Measurements from ENCODE around the gene DOCK3. TPM values are rescaled to one million over a fixed set of nuclear protein-coding genes. Genes with fewer than 3 reads are reported as not detected.
"Not testable (repeated sequence)": the region's sequence is repeated elsewhere in the genome, so short reads cannot be mapped to it uniquely, and the experiment has no call there.

Gene DOCK3
- polyA plus RNA-seq, 1 donor = 0.81 TPM

GRCh38 chr3:51295625-51296024 lies 620.9 kb downstream of the DOCK3 start:
- Histone ChIP-seq H3K9me3 (ENCODE audit: control insufficient read depth, low read depth, low read length) (peaks cover 1% of the 10 kb centered on the region), H3K36me3 (ENCODE audit: control insufficient read depth, insufficient read depth, low read length) (no peaks in the 10 kb centered on the region), H3K4me1 (ENCODE audit: control insufficient read depth, insufficient read depth, low read length) (no peaks in the 10 kb centered on the region), H3K4me3 (ENCODE audit: low read length) (no peak overlapping the region), H3K27me3 (ENCODE audit: control insufficient read depth, insufficient read depth, low read length) (no peaks in the 10 kb centered on the region), H3K27ac (ENCODE audit: low read length) (no peak overlapping the region)
- DNase-seq = no peak
- WGBS (ENCODE audit: insufficient coverage, low lambda C conversion rate) = no CpG with 5 or more reads among the region's 2 CpGs

- Histone ChIP-seq H3K27ac (ENCODE audit: low read length) (no peak overlapping the region), H3K27me3 (ENCODE audit: control insufficient read depth, insufficient read depth, low read length) (no peaks in the 10 kb centered on the region), H3K36me3 (ENCODE audit: control insufficient read depth, insufficient read depth, low read length) (no peaks in the 10 kb centered on the region), H3K4me1 (ENCODE audit: control insufficient read depth, insufficient read depth, low read length) (no peaks in the 10 kb centered on the region), H3K4me3 (ENCODE audit: low read length) (no peak overlapping the region), H3K9me3 (ENCODE audit: control insufficient read depth, low read depth, low read length) (no peaks in the 10 kb centered on the region)
- no peak for DNase-seq
Observed at GRCh38 chr3:51297333-51297732, 622.6 kb downstream of the DOCK3 start.

- Histone ChIP-seq H3K36me3 (ENCODE audit: control insufficient read depth, insufficient read depth, low read length) (no peaks in the 10 kb centered on the region), H3K4me1 (ENCODE audit: control insufficient read depth, insufficient read depth, low read length) (no peaks in the 10 kb centered on the region), H3K27me3 (ENCODE audit: control insufficient read depth, insufficient read depth, low read length) (no peaks in the 10 kb centered on the region), H3K9me3 (ENCODE audit: control insufficient read depth, low read depth, low read length) (no peaks in the 10 kb centered on the region), H3K27ac (ENCODE audit: low read length) (no peak overlapping the region), H3K4me3 (ENCODE audit: low read length) (no peak overlapping the region)
- DNase-seq = no peak
- WGBS (ENCODE audit: insufficient coverage, low lambda C conversion rate) = no CpG with 5 or more reads among the region's 4 CpGs
Observed at GRCh38 chr3:51304230-51304629, 629.5 kb downstream of the DOCK3 start.

GRCh38 chr3:51306093-51306492 lies 631.4 kb downstream of the DOCK3 start:
- no peaks in the 10 kb centered on the region for H3K9me3 ChIP-seq (ENCODE audit: control insufficient read depth, low read depth, low read length)
- no peaks in the 10 kb centered on the region for H3K4me1 ChIP-seq (ENCODE audit: control insufficient read depth, insufficient read depth, low read length)
- H3K27ac ChIP-seq (ENCODE audit: low read length) = no peak overlapping the region
- no peak for DNase-seq
- H3K27me3 ChIP-seq (ENCODE audit: control insufficient read depth, insufficient read depth, low read length) = no peaks in the 10 kb centered on the region
- WGBS (ENCODE audit: insufficient coverage, low lambda C conversion rate) = 100% methylated on average over 1 of the region's 1 CpG
- no peaks in the 10 kb centered on the region for H3K36me3 ChIP-seq (ENCODE audit: control insufficient read depth, insufficient read depth, low read length)
- no peak overlapping the region for H3K4me3 ChIP-seq (ENCODE audit: low read length)

GRCh38 chr3:51307458-51307857 lies 632.7 kb downstream of the DOCK3 start:
- 86% methylated on average over 1 of the region's 2 CpGs for WGBS (ENCODE audit: insufficient coverage, low lambda C conversion rate)
- DNase-seq = no peak
- Histone ChIP-seq H3K4me1 (ENCODE audit: control insufficient read depth, insufficient read depth, low read length) (no peaks in the 10 kb centered on the region), H3K27me3 (ENCODE audit: control insufficient read depth, insufficient read depth, low read length) (no peaks in the 10 kb centered on the region), H3K9me3 (ENCODE audit: control insufficient read depth, low read depth, low read length) (no peaks in the 10 kb centered on the region), H3K4me3 (ENCODE audit: low read length) (no peak overlapping the region), H3K27ac (ENCODE audit: low read length) (no peak overlapping the region), H3K36me3 (ENCODE audit: control insufficient read depth, insufficient read depth, low read length) (no peaks in the 10 kb centered on the region)

GRCh38 chr3:51307945-51308607 lies 633.3 kb downstream of the DOCK3 start:
- WGBS (ENCODE audit: insufficient coverage, low lambda C conversion rate) = no CpG with 5 or more reads among the region's 5 CpGs
- H3K27ac ChIP-seq (ENCODE audit: low read length); H3K9me3 ChIP-seq (ENCODE audit: control insufficient read depth, low read depth, low read length); H3K4me3 ChIP-seq (ENCODE audit: low read length); H3K36me3 ChIP-seq (ENCODE audit: control insufficient read depth, insufficient read depth, low read length); H3K27me3 ChIP-seq (ENCODE audit: control insufficient read depth, insufficient read depth, low read length); DNase-seq; H3K4me1 ChIP-seq (ENCODE audit: control insufficient read depth, insufficient read depth, low read length): not testable (repeated sequence)

- no peaks in the 10 kb centered on the region for H3K36me3 ChIP-seq (ENCODE audit: control insufficient read depth, insufficient read depth, low read length)
- H3K4me1 ChIP-seq (ENCODE audit: control insufficient read depth, insufficient read depth, low read length) = no peaks in the 10 kb centered on the region
- H3K4me3 ChIP-seq (ENCODE audit: low read length) = no peak overlapping the region
- no peaks in the 10 kb centered on the region for H3K9me3 ChIP-seq (ENCODE audit: control insufficient read depth, low read depth, low read length)
- peaks cover 3% of the 10 kb centered on the region for H3K27me3 ChIP-seq (ENCODE audit: control insufficient read depth, insufficient read depth, low read length)
- H3K27ac ChIP-seq (ENCODE audit: low read length) = no peak overlapping the region
- DNase-seq = no peak
- no CpG with 5 or more reads among the region's 1 CpG for WGBS (ENCODE audit: insufficient coverage, low lambda C conversion rate)
Observed at GRCh38 chr3:51311055-51311454, 636.3 kb downstream of the DOCK3 start.

- H3K27me3 ChIP-seq (ENCODE audit: control insufficient read depth, insufficient read depth, low read length) = no peaks in the 10 kb centered on the region
- no peaks in the 10 kb centered on the region for H3K4me1 ChIP-seq (ENCODE audit: control insufficient read depth, insufficient read depth, low read length)
- WGBS (ENCODE audit: insufficient coverage, low lambda C conversion rate) = no CpG with 5 or more reads among the region's 2 CpGs
- no peak overlapping the region for H3K4me3 ChIP-seq (ENCODE audit: low read length)
- no peaks in the 10 kb centered on the region for H3K36me3 ChIP-seq (ENCODE audit: control insufficient read depth, insufficient read depth, low read length)
- no peak for DNase-seq
- H3K27ac ChIP-seq (ENCODE audit: low read length) = no peak overlapping the region
- no peaks in the 10 kb centered on the region for H3K9me3 ChIP-seq (ENCODE audit: control insufficient read depth, low read depth, low read length)
Observed at GRCh38 chr3:51328206-51328605, 653.5 kb downstream of the DOCK3 start.

- H3K27ac ChIP-seq (ENCODE audit: low read length) = no peak overlapping the region
- H3K9me3 ChIP-seq (ENCODE audit: control insufficient read depth, low read depth, low read length) = no peaks in the 10 kb centered on the region
- no peaks in the 10 kb centered on the region for H3K27me3 ChIP-seq (ENCODE audit: control insufficient read depth, insufficient read depth, low read length)
- H3K4me3 ChIP-seq (ENCODE audit: low read length) = no peak overlapping the region
- no CpG with 5 or more reads among the region's 2 CpGs for WGBS (ENCODE audit: insufficient coverage, low lambda C conversion rate)
- no peaks in the 10 kb centered on the region for H3K36me3 ChIP-seq (ENCODE audit: control insufficient read depth, insufficient read depth, low read length)
- no peak for DNase-seq
- H3K4me1 ChIP-seq (ENCODE audit: control insufficient read depth, insufficient read depth, low read length) = no peaks in the 10 kb centered on the region
Observed at GRCh38 chr3:51330046-51330445, 655.3 kb downstream of the DOCK3 start.

- Histone ChIP-seq H3K27me3 (ENCODE audit: control insufficient read depth, insufficient read depth, low read length) (no peaks in the 10 kb centered on the region), H3K9me3 (ENCODE audit: control insufficient read depth, low read depth, low read length) (no peaks in the 10 kb centered on the region), H3K27ac (ENCODE audit: low read length) (no peak overlapping the region), H3K36me3 (ENCODE audit: control insufficient read depth, insufficient read depth, low read length) (no peaks in the 10 kb centered on the region), H3K4me1 (ENCODE audit: control insufficient read depth, insufficient read depth, low read length) (no peaks in the 10 kb centered on the region), H3K4me3 (ENCODE audit: low read length) (no peak overlapping the region)
- WGBS (ENCODE audit: insufficient coverage, low lambda C conversion rate) = no CpG with 5 or more reads among the region's 1 CpG
- no peak for DNase-seq
Observed at GRCh38 chr3:51332156-51332555, 657.4 kb downstream of the DOCK3 start.

GRCh38 chr3:51333021-51333420 lies 658.3 kb downstream of the DOCK3 start:
- no peak for DNase-seq
- WGBS (ENCODE audit: insufficient coverage, low lambda C conversion rate) = no CpG with 5 or more reads among the region's 6 CpGs
- H3K27ac ChIP-seq (ENCODE audit: low read length) = no peak overlapping the region
- no peaks in the 10 kb centered on the region for H3K4me1 ChIP-seq (ENCODE audit: control insufficient read depth, insufficient read depth, low read length)
- H3K9me3 ChIP-seq (ENCODE audit: control insufficient read depth, low read depth, low read length) = no peaks in the 10 kb centered on the region
- no peaks in the 10 kb centered on the region for H3K36me3 ChIP-seq (ENCODE audit: control insufficient read depth, insufficient read depth, low read length)
- H3K27me3 ChIP-seq (ENCODE audit: control insufficient read depth, insufficient read depth, low read length) = no peaks in the 10 kb centered on the region
- H3K4me3 ChIP-seq (ENCODE audit: low read length) = no peak overlapping the region

All from large intestine (tissue), 3 donors.